Tibial nerve (tissue), 4 donors: ENCODE measurements around the gene RBM38. TPM values are rescaled to one million over a fixed set of nuclear protein-coding genes. Genes with fewer than 3 reads are reported as not detected.

Source experiments
- DNase-seq, 2 donors: peaks; one replicate each; pipeline ENCODE4 v3.0.0-alpha.2; 2019; ENCODE audit warnings: low spot score in 2 of 2
- H3K27ac ChIP-seq, 4 donors: fragments of 200-600 bp; sonication (generic) in 3 of 4; one replicate each; pipeline ENCODE4 v1.5.1; 2017 to 2019; ENCODE audit warnings: mild to moderate bottlenecking in 1 of 4
- H3K27me3 ChIP-seq, 2 donors: fragments of 200-600 bp; sonication (generic) in 1 of 2; one replicate each; pipeline versions ENCODE4 v1.5.1 to v1.6.0; 2017 to 2019
- H3K36me3 ChIP-seq, 3 donors: fragments of 200-600 bp; sonication (generic); one replicate each; pipeline ENCODE4 v1.5.1; 2018 to 2019
- H3K4me1 ChIP-seq, 4 donors: fragments of 200-600 bp; sonication (generic) in 3 of 4; one replicate each; pipeline ENCODE4 v1.5.1; 2017 to 2019
- H3K4me3 ChIP-seq, 4 donors: fragments of 200-600 bp; sonication (generic) in 3 of 4; one replicate each; pipeline ENCODE4 v1.5.1; 2017 to 2019; ENCODE audit warnings: mild to moderate bottlenecking in 1 of 4, moderate library complexity in 1 of 4
- H3K9me3 ChIP-seq, 4 donors: fragments of 200-600 bp; sonication (generic) in 3 of 4; one replicate each; pipeline ENCODE4 v1.5.1; 2017 to 2019
- CTCF ChIP-seq, 5 experiments: fragments of 200-600 bp in 3 of 5; fragments of 450-650 bp in 2 of 5; sonication (generic) in 3 of 5; IDR thresholded peaks; one replicate each; pipeline ENCODE4 v1.5.1; 2016 to 2019; ENCODE audit warnings: antibody characterized with exemption in 5 of 5, mild to moderate bottlenecking in 3 of 5, moderate library complexity in 2 of 5
- EP300 ChIP-seq, 2 donors: sonication (generic); formaldehyde crosslinking; IDR thresholded peaks; one replicate each; pipeline ENCODE4 v1.6.1; 2017; ENCODE audit warnings: antibody characterized with exemption in 2 of 2, mild to moderate bottlenecking in 1 of 2
- POLR2A ChIP-seq, 2 donors: fragments of 450-650 bp; IDR thresholded peaks; one replicate each; pipeline ENCODE4 v1.6.1; 2017; ENCODE audit warnings: antibody characterized with exemption in 2 of 2, mild to moderate bottlenecking in 2 of 2, moderate library complexity in 2 of 2
- WGBS, 2 donors: methylation state at CpG; one replicate each; pipeline ENCODE4 v1.1.5; 2018; 5-methylcytosine and 5-hydroxymethylcytosine counted together
- total RNA-seq, 4 donors: library from RNA; depleted of rRNA; stranded (reverse); fragments of >200 nt; gene quantifications; one replicate each; pipeline ENCODE4 v1.1.0, GENCODE V29; 2016

Gene RBM38
- total RNA-seq, 4 donors from 2014 or later: 4.8 to 14.4 (median 5.8) TPM

DNA sequence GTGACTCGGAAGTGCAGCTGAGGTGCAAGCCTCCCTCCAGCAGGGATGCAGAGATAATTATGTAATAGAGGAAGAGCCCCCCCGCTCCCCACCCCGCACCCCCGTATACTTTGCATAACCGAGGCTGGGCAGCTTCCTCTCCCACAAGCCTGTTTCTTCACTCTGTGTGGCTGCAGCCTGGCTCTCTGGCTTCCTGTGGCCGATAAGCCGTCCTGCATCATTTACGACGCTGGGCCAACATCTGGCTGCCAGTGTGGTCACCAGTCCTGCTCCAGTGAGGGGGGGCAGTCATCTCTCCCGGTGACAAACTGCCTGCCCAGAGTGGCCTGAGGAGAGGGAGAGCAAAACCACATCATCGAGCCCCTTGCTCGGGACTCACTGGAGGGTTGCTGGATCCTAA lies 59.2 kb downstream of the RBM38 start:
- Histone ChIP-seq H3K27me3 (peaks cover 0 to 8% of the 10 kb centered on the region in 2 donors), H3K4me3 (no peak overlapping the region), H3K9me3 (peaks cover 0 to 8% (median 0%) of the 10 kb centered on the region in 4 donors), H3K27ac (no peak overlapping the region), H3K4me1 (peaks cover 0 to 14% (median 0%) of the 10 kb centered on the region in 4 donors), H3K36me3 (no peaks in the 10 kb centered on the region)
- peak in 1 of 2 donors; percentile 25 for DNase-seq
- 22 to 24% methylated on average over 11 to 12 of the region's 12 CpGs for WGBS, 2 donors
- TF ChIP-seq POLR2A (IDR thresholded peaks at IDR 0.05) (no peak), EP300 (IDR thresholded peaks at IDR 0.05) (no peak), CTCF (IDR thresholded peaks at IDR 0.05) (no peak)

DNA sequence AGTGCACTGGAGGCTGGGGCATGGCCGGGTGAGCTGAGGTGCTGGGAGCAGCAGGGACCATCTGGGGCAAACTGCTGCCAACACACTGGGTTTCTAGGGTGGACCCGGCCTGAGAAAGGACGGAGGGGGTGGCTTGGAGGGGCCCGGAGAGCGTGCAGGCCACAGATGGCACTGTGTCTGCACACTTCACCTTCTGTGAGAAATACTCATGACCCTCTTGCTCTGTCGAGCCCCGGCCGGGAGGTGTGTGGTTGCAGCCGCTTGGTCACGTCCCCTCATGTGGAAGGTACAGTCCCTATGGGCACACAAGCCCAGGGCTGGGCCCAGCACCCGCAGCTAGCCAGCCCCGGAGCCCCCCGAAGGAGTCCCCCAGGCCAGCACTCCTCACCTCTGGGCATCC lies 59.7 kb downstream of the RBM38 start:
- WGBS, 2 donors: 55 to 66% methylated on average over 13 of the region's 13 CpGs
- Histone ChIP-seq H3K27me3 (peaks cover 0 to 8% of the 10 kb centered on the region in 2 donors), H3K36me3 (no peaks in the 10 kb centered on the region), H3K4me1 (peaks cover 0 to 14% (median 0%) of the 10 kb centered on the region in 4 donors), H3K9me3 (peaks cover 0 to 3% (median 0%) of the 10 kb centered on the region in 4 donors), H3K27ac (no peak overlapping the region), H3K4me3 (no peak overlapping the region)
- no peak for DNase-seq
- TF ChIP-seq CTCF (IDR thresholded peaks at IDR 0.05) (no peak), EP300 (IDR thresholded peaks at IDR 0.05) (no peak), POLR2A (IDR thresholded peaks at IDR 0.05) (no peak)

DNA sequence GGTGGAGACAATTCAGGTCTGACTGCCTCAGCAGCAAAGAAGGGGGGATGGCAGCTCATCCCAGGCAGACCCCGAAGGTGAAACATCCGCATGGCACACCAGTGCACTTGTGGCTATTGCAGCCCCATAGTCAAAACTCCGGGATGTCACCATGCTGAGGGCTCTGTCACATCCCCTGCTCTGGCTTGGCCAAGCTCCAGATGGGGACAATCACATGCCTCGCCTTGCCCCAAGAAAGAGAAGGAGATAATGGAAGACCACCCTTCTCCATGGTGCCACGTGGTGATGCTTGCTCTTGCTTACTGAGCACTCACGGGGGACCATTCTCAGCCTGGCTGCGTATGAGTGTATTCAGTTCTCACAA lies 60.2 kb downstream of the RBM38 start:
- 86 to 91% methylated on average over 7 of the region's 7 CpGs for WGBS, 2 donors
- no peak overlapping the region for H3K27ac ChIP-seq
- no peak for DNase-seq
- H3K4me1 ChIP-seq: peaks cover 0 to 14% (median 0%) of the 10 kb centered on the region in 4 donors
- no peaks in the 10 kb centered on the region for H3K36me3 ChIP-seq
- TF ChIP-seq CTCF (IDR thresholded peaks at IDR 0.05) (no peak), POLR2A (IDR thresholded peaks at IDR 0.05) (no peak), EP300 (IDR thresholded peaks at IDR 0.05) (no peak)
- no peaks in the 10 kb centered on the region for H3K9me3 ChIP-seq
- peaks cover 0 to 8% of the 10 kb centered on the region in 2 donors for H3K27me3 ChIP-seq
- no peak overlapping the region for H3K4me3 ChIP-seq

GRCh38 chr20:57451795-57452661 lies 60.8 kb downstream of the RBM38 start:
- Histone ChIP-seq H3K36me3 (no peaks in the 10 kb centered on the region), H3K4me1 (peaks cover 0 to 14% (median 0%) of the 10 kb centered on the region in 4 donors), H3K9me3 (no peaks in the 10 kb centered on the region), H3K4me3 (no peak overlapping the region), H3K27ac (no peak overlapping the region), H3K27me3 (peaks cover 0 to 8% of the 10 kb centered on the region in 2 donors)
- DNase-seq: no peak
- WGBS, 2 donors: 73 to 79% methylated on average over 21 of the region's 21 CpGs
- TF ChIP-seq POLR2A (IDR thresholded peaks at IDR 0.05) (no peak), EP300 (IDR thresholded peaks at IDR 0.05) (no peak), CTCF (IDR thresholded peaks at IDR 0.05) (no peak)

DNA sequence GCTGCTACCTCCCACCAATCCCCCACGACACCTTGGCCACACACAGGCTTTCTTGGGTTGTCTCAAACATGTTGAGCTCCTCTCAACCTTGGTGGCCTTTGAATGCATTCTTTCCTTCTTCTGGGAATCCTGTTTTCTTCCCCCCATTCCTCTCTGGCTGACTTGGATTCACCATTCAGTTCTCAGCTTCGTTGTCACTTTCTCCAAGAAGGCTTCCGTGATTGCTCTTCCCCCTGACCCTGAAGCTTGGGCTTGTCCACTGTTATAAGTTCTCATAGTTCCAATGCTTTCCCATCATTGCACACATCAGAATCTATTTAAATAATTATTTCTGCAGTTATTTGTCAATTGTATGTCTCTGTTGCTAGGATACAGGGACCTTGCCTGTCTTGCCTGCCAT lies 64.2 kb downstream of the RBM38 start:
- Histone ChIP-seq H3K4me3 (no peak overlapping the region), H3K27ac (no peak overlapping the region), H3K36me3 (no peaks in the 10 kb centered on the region), H3K4me1 (peaks cover 0 to 14% (median 2%) of the 10 kb centered on the region in 4 donors), H3K27me3 (peaks cover 0 to under 1% of the 10 kb centered on the region in 2 donors), H3K9me3 (no peaks in the 10 kb centered on the region)
- TF ChIP-seq EP300 (IDR thresholded peaks at IDR 0.05) (no peak), POLR2A (IDR thresholded peaks at IDR 0.05) (no peak), CTCF (IDR thresholded peaks at IDR 0.05) (no peak)
- DNase-seq: no peak
- 56 to 72% methylated on average over 3 of the region's 3 CpGs for WGBS, 2 donors
